HS-5 (cell line): ENCODE results near the gene CERT1.

Source experiments
- DNase-seq: peaks from one replicate; pipeline ENCODE4 v3.0.0-alpha.2; 2012; ENCODE audit warnings: low read depth

CERT1 gene

DNA sequence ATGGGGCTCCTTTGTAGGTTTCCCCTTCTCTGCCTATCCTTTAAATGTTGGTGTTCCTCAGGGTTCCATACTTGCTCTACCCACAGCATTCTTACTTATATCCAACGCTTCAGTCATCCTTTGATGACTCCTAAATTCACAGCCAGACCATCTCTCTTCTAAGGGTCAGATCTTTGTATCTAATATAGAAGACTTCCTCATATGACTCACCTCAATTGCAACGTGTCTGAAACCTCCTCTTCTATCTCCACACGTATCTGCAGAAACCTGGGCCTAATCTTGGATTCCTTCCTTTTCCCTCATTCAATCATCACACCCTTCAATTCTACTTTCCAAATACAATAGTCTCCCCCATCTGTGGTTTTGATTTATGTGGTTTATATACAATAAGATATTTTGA lies 106.1 kb downstream of the CERT1 start:
- DNase-seq = no peak

DNA sequence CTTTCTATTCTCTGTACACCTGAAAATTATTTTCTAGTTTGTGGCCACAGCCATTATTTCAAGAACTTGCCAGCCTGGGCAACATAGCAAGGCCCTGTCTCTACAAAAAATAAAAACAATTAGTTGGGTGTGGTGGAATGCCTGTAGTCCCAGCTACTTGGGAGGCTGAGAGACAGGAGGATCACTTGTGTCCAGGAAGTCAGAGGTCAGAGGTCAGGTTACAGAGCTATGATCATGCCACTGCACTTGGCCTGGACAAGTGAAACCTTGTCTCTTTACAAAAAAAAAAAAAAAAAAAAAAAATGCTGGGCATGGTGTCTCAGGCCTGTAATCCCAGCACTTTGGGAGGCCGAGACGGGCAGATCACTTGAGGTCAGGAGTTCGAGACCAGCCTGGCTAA lies 116.2 kb downstream of the CERT1 start:
- no peak for DNase-seq

DNA sequence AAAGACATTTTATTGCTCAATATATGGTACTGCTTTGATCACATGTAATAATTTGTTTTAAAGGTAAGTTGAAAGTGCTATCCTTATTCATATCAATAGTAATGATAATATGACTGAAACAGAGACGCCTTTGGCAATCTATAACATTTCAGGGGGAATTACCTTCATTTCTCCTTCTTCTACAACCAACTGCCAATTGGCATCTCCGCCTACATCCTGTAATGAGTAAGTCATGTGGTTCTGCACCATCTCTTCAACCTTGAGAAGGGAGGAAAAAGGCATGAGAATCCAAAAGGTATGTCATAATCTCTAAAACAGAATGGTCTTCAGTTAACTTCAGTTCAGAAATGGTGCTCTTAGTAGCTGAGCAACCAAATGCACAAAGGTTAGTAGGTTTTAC lies 122.0 kb downstream of the CERT1 start:
- DNase-seq = no peak

GRCh38 chr5:75387806-75388205 lies 123.6 kb downstream of the CERT1 start:
- no peak for DNase-seq

GRCh38 chr5:75384218-75384617 lies 127.2 kb downstream of the CERT1 start:
- no peak for DNase-seq

DNA sequence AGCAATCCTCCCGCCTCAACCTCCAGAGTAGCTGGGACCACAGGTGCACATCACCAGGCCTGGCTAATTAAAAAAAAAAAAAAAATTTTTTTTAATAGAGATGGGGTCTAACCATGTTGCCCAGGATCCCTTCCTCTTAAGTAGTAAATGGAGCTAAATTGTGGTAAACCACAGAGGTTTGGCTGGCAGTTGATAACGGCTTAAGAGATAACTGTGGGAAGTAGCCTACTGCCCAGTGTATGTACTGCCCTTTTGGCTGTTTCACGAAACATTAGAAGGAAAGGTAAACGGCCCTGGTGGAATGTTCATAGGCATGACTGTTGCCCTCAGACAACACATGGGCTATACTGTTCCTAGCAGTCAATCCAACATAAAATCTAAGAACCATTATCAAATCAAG lies 130.0 kb downstream of the CERT1 start:
- no peak for DNase-seq

GRCh38 chr5:75380099-75380498 lies 131.3 kb downstream of the CERT1 start:
- no peak for DNase-seq

- no peak for DNase-seq
Observed at GRCh38 chr5:75375414-75375813, 136.0 kb downstream of the CERT1 start.

- no peak for DNase-seq
Observed at GRCh38 chr5:75374394-75374814, 137.0 kb downstream of the CERT1 start.

GRCh38 chr5:75373862-75374261 lies 137.6 kb downstream of the CERT1 start:
- no peak for DNase-seq

- peak; percentile 23 for DNase-seq
Observed at GRCh38 chr5:75368391-75368790, 143.0 kb downstream of the CERT1 start.

DNA sequence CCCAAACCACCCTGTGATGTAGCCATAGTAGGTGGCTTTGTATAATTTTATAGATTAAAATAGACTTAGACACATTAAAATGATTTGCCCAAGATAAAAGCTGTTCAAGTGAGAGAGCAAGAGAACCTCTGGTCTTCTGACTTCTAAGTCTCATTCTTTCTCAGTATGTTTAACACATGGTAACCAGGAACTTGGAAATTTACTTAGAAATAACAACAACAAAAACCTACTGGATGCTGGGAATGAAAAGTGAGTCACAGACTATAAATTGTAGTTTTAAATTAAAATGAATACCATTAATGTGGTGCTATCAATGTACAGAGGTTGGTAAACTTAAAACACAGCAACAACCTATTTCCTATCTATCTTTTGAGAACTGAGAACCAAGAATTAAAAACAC lies 144.0 kb downstream of the CERT1 start:
- no peak for DNase-seq

DNA sequence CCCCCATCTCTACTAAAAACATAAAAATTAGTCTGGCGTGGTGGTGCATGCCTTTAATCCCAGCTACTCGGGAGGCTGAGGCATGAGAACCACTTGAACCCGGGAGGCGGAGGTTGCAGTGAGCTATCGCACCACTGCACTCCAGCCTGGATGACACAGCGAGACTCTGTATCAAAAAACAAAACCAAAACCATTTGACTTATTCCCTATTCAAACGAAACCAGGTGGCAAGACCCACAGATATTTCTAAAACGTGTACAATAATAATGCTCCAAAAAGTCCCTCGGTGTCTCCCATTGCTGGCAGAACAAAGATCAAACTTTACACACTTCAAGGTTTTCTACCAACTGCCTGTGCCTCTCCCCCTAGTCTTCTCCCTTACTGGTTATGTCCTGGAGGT lies 144.6 kb downstream of the CERT1 start:
- DNase-seq = no peak

- no peak for DNase-seq
Observed at GRCh38 chr5:75365740-75366139, 145.7 kb downstream of the CERT1 start.

DNA sequence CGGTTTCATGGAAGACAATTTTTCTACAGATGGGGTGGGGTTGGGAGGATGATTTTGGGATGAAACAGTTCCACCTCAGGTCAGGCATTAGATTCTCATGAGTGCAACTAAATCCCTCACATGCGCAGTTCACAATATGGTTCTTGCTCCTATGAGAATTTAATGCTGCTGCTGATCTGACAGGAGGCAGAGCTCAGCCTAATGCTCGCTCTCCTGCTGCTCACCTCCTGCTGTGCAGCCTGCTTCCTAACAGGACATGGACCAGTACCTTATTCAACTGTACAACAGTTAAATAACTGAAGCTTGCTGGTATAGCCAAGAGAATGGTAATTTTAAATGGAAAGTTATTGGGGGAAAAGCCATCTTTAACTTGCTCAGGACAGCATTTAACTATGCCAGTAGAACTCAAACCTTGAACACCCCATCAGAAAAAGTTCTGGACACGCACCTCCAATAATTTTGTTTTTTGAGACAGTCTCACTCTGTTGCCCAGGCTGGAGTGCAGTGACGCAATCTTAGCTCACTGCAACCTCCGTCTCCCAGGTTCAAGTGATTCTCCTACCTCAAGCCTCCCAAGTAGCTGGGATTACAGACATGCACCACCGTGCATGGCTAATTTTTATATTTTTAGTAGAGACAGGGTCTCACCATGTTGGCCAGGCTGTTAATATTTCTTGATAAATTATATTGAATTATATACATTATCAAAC lies 146.7 kb downstream of the CERT1 start:
- no peak for DNase-seq

DNA sequence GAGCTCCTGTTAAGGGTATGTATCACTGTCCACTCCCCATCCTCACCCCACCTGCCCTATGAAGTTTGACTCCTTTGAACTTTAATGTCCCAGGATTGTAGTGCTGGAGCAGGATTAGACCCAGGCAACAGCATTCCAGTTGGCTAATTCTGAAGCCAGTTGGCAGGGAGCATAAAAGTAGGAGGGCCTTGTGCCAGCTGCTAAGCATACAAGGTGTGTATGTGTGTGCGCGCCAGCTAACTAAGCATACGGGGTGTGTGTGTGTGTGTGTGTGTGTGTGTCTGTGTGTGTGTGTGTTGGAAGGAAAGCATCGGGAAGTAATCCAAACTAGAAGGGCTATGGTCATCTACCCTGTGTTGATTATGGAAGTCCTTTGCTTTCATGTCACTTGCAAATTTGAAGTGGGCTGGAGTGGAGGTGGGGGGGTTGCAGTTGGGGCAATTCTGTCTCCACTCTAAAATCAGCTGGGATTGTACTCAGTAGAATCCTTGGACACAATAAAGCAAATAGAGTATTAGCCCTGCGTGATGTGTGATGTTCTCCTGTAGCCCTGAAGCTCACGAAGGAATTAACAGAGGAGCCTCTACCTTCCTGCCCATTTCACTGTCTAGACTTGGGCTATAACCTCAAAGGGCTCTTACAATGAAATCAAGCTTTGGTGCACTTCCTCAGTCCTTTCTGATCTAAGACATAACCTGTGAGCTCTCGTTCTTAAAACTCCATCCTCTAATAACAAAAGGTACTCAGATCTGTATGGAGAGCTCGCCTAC lies 147.5 kb downstream of the CERT1 start:
- no peak for DNase-seq

- no peak for DNase-seq
Observed at GRCh38 chr5:75363111-75363510, 148.3 kb downstream of the CERT1 start.

DNA sequence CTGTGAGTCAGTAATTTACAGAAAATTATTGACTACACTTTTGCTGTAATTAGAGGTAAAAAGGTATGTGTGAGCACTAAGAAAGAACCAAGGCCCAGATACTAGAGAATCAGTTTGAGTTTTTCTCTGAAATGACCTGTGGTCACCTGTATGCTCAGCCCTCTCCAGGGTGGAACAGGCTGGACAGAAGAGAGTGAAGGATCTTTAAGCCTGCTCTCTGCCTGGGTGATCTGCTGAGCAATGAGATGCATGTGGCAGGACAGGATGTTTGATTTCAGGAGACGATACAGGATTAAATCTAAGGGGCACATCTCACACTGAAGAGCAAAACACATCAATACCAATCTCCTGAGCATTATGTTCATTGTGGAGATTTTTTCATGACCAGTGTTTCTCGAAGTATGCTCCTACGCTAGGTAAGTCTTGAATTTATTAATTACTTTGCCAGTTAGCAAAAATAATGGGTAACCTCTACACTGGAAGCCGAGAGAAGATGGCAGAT lies 148.9 kb downstream of the CERT1 start:
- no peak for DNase-seq

- DNase-seq = no peak
Observed at GRCh38 chr5:75361310-75361709, 150.1 kb downstream of the CERT1 start.

GRCh38 chr5:75358117-75358516 lies 153.3 kb downstream of the CERT1 start:
- no peak for DNase-seq

- no peak for DNase-seq
Observed at GRCh38 chr5:75356719-75357118, 154.7 kb downstream of the CERT1 start.

DNA sequence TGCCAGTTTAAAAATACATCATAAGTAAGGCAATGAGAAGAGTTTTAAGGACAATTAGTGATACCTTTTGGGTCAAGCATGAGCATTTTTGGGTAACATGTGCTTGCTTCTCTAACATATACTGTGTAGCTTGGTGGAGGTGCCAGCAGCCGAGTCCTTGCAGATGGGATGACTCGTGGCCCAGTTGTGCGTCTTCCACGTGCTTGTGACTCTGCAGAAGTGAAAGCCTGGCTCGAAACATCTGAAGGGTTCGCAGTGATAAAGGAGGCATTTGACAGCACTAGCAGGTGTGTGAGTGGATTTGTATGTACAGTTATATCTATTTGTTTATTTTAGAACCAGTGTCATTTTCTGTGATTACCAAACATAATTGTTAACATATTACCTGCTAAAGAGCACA lies 156.2 kb downstream of the CERT1 start:
- DNase-seq = no peak

GRCh38 chr5:75351139-75351926 lies 160.1 kb downstream of the CERT1 start:
- DNase-seq = no peak
